GF-D8 (cell line): ENCODE results near the gene NRG2.

ENCODE experiments used
- DNase-seq: peaks from one replicate; lab custom pipeline; 2025; lab: John Stamatoyannopoulos, UW

The NRG2 gene

GRCh38 chr5:139810341-139811273, 232.5 kb downstream of the NRG2 start:
- DNase-seq, result no peak

- DNase-seq, result no peak
These were observed 233.7 kb downstream of the NRG2 start for GRCh38 chr5:139809331-139809810.

GRCh38 chr5:139808481-139809330, 234.4 kb downstream of the NRG2 start:
- no peak for DNase-seq

- DNase-seq, result no peak
These were observed 235.5 kb downstream of the NRG2 start for GRCh38 chr5:139807647-139808030.

- no peak for DNase-seq
These were observed 236.1 kb downstream of the NRG2 start for GRCh38 chr5:139806726-139807646.

- DNase-seq, result no peak
These were observed 237.0 kb downstream of the NRG2 start for GRCh38 chr5:139806111-139806510.

GRCh38 chr5:139805545-139805944, 237.6 kb downstream of the NRG2 start:
- DNase-seq, result no peak

- DNase-seq, result no peak
These were observed 238.2 kb downstream of the NRG2 start for GRCh38 chr5:139804800-139805397.

- no peak for DNase-seq
These were observed 239.1 kb downstream of the NRG2 start for GRCh38 chr5:139803978-139804377.

GRCh38 chr5:139799359-139799758, 243.7 kb downstream of the NRG2 start:
- no peak for DNase-seq

- DNase-seq, result no peak
These were observed 244.2 kb downstream of the NRG2 start for GRCh38 chr5:139798883-139799282.

- no peak for DNase-seq
These were observed 245.1 kb downstream of the NRG2 start for GRCh38 chr5:139797856-139798510.

- DNase-seq, result no peak
These were observed 245.8 kb downstream of the NRG2 start for GRCh38 chr5:139797335-139797734.
